NCI-H2171 treated with DMSO at 0.1 percent for 48 hours (cell line): ENCODE measurements around the gene PCNT.
A peak's percentile ranks its signal among the peaks of the same experiment; 100 is the strongest.

Experiments
- DNase-seq: peaks from one replicate; lab custom pipeline; 2025; lab: John Stamatoyannopoulos, UW

The PCNT gene

DNA sequence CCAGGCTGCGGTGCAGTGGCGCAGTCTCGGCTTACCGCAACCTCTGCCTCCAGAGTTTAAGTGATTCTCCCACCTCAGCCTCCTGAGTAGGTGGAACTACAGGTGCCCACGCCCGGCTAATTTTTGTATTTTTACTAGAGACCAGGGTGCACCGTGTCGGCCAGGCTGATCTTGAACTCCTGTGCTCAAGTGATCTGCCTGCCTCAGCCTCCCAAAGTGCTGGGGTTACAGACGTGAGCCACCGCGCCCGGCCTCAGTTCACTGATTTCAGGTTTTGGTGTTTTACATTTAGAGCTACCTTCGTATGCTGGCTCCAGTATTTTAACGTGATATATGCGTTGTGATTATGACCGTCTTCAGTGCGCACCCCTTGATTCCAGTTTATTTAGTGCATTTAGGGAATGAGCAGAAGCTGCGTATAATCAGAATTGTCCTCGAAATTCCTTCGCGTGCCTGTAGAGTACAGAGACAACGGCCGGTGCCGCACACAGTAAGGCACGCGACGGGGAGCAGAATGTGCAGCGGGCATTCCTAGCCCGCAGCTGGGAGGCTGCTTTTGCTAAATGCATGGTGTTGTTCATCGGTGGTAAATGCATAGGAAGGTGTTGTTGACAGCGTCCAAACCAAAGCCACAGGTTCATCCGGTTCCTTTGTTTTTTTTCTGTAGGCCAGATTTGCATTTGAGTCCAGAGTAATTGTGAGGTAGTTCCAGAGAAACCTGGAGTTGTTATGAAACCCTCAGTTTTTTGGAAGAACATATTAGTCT lies 85.9 kb downstream of the PCNT start:
- DNase-seq, result no peak

DNA sequence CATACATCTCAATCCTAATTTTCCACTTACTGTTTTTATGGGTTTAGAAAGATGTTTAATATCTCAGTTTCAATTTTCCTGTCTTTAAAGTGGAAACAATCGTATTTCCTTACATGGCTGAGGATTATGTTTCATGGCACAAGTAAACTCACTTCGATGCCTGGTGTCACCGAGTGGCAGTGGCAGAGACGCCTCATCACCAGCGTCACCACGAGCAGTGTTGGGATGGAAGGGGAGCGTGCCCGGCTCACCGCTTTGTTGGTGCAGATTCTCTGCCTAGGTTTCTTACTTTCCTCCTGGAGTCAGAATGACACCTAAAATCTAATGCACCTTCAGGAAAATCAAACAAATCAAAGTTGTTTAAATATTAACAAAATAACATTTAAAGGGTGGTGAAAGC lies 86.6 kb downstream of the PCNT start:
- no peak for DNase-seq

DNA sequence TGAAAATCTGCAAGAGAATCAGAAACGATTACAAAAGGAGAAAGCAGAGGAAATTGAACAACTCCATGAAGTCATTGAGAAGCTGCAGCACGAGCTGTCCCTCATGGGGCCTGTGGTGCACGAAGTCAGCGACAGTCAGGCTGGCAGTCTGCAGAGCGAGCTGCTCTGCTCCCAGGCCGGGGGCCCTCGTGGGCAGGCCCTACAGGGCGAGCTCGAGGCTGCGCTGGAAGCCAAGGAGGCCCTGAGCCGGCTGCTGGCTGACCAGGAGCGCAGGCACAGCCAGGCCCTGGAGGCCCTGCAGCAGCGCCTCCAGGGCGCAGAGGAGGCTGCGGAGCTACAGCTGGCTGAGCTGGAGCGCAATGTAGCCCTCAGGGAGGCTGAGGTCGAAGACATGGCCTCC lies 87.3 kb downstream of the PCNT start:
- no peak for DNase-seq

DNA sequence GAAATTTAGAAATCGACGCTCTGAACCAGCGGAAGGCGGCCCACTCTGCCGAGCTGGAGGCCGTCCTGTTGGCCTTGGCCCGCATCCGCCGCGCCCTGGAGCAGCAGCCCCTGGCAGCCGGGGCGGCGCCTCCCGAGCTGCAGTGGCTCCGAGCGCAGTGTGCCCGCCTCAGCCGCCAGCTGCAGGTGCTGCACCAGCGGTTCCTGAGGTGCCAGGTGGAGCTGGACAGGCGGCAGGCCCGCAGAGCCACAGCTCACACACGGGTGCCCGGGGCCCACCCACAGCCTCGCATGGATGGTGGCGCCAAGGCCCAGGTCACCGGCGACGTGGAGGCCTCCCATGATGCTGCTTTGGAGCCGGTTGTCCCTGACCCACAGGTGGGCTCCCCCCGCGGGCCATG lies 87.7 kb downstream of the PCNT start:
- DNase-seq, result no peak

DNA sequence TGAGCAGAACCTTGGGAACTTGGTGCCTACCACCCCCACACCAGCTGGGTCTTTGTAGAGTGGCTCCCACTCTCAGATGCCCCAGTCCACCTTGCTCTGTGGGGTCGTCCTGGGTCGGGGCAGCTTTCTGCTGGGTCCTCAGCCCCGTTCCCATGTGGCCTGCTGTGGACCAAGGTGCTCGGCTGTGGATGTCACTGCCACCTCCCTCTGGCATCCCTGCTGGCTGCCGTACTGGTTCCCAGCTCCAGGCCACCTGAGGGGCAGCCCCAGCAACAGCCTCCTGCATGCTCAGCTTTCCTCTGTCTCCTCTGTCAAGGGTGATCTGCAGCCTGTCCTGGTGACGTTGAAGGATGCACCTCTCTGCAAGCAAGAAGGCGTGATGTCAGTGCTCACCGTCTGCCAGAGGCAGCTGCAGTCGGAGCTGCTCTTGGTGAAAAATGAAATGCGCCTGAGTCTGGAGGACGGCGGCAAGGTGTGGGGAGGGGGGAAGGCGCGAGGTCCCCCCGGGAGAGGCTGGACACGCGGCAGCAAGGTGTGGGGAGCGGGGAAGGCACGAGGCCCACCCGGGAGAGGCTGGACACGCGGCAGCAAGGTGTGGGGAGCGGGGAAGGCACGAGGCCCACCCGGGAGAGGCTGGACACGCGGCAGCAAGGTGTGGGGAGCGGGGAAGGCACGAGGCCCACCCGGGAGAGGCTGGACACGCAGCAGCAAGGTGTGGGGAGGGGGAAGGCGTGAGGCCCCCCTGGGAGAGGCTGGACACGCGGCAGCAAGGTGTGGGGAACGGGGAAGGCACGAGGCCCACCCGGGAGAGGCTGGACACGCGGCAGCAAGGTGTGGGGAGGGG lies 88.8 kb downstream of the PCNT start:
- DNase-seq, result no peak

DNA sequence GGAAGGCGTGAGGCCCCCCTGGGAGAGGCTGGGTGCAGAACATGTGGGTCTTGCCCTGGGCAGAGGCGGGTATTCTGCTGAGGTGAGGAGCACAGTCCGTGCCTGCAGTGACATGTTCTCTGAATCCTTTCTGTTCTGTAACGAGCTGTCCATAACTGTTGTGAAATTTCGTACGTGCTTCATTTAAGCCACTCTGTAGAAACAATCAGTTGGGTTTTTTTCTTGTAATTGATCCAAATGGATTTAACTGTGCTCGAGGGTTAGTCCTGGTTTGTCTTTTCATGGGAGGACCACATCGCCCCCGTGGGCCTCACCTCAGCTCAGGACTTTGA lies 89.4 kb downstream of the PCNT start:
- DNase-seq, result peak; percentile 35

DNA sequence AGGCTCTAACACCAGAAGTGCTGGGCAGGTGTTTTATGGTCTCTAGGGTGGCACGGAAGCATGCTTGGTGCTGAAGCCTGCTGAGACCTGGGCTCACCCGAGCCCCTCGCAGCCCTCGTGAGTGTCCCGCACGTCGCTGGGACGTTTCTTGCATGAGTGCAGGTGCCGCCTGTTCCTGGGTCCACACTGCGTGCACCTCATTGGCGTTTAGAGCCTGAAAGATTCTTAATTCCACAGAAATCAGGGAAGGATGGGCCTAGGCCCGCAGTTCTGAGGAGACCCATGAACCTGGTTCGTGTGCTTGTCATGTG lies 91.0 kb downstream of the PCNT start:
- DNase-seq, result no peak

DNA sequence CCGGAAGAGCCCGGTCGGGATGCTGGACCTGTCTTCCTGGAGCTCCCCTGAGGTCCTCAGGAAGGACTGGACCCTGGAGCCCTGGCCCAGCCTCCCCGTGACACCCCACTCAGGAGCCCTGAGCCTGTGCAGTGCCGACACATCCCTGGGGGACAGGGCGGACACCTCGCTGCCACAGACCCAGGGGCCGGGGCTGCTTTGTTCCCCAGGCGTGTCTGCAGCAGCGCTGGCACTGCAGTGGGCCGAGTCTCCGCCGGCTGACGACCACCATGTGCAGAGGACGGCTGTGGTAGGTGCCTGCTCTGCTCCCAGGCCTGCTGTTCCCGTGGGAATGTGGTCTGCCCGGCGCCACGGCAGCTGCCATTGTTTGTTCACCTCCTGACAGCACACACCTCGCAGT lies 92.6 kb downstream of the PCNT start:
- peak; percentile 48 for DNase-seq

- no peak for DNase-seq
Observed at GRCh38 chr21:46418265-46418946, 94.5 kb downstream of the PCNT start.

DNA sequence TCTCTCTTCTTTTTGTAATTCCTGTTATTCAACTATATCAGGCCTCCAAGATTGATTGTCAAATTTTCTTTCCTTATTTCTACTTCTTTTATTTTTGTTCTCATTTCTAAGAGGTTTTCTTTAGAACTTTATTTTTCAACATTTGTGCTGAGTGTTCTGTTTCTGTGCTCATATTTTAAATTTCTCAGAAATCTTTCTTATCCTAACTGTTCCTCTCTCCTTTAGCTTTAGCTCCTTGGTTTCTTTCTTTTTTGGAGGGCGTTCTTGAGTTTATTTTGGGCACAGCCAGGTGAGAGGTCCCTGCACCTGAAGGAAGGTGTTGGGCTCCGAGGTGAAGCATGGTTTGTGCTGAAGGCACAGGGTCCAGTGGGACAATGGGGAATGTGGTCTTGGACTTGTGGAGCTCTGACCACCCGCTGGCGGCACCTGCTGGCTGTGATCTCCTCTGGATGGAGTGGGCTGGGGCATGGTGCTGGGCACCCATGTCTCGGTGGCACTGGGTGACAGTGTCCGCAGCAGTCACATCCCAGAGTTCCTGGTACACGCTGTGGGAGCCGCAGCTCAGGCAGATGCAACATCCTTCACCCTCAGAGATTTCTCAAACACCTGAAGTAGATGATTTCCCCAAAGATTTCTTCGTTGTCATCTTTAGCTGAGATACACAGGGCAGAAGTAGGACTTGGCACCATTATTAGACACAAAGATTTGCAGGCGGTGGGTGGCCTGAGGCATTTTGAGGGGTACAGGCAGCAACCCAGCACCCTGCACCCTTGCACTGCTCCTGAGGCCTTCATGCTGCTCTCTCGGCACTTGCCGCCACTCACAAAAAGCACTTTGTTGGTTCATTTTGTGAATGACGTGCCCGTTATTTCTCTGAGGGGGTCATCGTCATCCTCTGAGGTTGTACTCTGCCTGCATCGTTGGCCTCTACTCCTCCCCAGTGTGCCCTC lies 96.6 kb downstream of the PCNT start:
- no peak for DNase-seq

DNA sequence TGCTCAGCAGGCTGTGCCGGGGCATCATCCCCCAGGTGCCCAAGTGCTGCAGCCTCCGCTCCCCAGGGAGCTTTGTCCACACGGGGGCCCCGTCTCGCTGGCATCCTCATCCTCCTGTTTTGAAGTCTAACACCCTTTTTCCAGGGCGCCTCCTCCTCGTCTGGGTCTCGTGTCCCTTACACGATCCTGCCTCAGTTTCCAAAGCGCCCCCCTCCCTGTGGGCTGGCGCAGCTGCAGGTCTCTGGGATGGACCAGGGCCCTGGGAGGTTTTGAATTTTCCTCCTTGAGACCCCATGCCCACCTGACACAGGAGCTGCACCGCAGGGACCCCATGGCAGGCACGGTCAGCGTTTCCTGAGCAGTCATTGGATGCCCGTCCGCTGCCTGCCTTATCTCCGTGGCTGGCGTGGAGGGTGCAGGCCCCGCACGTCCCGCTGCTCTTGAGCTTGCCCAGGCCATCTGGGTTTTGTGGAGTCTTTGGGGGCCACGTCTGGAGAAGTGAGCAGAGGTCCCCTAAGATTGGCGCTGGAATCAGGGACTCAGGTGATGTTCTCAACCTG lies 97.3 kb downstream of the PCNT start:
- no peak for DNase-seq

- DNase-seq, result no peak
Observed at GRCh38 chr21:46421756-46422555, 98.0 kb downstream of the PCNT start.

DNA sequence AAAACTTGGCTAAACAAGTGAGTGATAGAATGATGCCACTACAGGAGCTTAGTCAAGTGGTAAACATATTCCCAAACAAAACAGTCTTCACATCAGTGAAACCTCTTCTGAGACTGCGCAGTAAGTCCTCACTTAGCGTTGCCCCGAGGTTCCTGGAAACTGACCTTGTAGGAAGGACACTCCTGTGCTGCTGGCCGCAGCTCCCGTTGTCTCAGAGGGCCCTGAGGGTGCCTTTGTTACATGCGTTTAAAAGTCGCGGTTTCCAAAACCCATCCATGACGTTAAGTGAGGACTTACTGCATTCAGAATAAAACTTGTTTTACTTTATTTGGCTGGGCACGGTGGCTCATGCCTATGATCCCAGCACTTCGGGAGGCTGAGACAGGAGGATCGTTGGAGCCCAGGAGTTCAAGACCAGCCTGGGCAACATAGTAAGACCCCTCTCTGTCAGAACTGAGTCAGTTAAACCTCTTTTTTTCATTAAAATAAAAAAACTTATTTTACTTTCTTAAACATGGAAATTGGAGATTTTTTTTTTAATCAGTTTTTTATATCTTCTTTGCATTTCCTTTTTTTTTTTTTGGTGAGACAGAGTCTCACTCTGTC lies 98.8 kb downstream of the PCNT start:
- no peak for DNase-seq

DNA sequence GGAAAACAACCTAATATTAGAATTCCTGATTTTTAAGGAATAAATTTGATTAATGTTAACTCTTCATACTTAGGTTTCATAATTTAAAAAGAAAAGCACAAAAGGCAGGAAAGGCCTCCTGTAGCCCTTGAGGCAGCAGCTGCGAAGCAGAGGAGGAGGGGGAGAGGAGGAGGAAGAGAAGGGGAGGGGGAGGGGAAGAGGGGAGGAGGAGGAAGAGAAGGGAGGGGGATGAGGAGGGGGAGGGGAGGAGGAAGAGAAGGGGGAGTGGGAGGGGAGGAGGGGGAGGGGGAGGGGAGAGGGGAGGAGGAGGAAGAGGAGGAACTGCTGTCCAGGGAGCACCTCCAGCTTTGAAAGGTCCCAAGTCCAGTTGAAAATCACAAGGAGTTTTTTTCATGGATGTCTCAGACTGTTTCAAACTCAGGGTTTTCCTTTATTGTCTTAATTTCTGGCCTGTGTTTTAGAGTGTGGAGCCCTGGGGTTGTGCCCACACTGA lies 99.6 kb downstream of the PCNT start:
- DNase-seq, result no peak

- DNase-seq, result no peak
Observed at GRCh38 chr21:46424039-46424591, 100.2 kb downstream of the PCNT start.

DNA sequence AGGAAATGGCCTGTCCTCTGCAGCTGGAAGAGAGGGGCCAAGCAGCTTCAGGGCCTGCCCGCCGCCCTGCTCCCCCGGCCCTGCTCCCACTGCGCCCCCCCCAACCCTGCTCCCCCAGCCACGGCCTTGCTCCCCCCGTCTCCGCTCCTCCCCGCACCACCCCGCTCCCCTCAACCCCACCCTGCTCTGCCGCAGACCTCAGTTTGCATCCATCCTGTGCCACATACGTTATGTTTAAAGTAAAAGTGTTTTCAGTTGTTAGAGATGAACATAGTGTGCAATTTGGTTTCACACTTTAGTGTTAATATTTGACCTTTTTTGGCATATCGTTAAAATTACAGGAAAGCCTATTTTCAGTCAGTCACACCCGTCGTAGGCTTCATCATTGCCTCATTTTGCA lies 100.7 kb downstream of the PCNT start:
- no peak for DNase-seq

GRCh38 chr21:46425041-46425440 lies 101.1 kb downstream of the PCNT start:
- no peak for DNase-seq

GRCh38 chr21:46425571-46425970 lies 101.6 kb downstream of the PCNT start:
- no peak for DNase-seq

DNA sequence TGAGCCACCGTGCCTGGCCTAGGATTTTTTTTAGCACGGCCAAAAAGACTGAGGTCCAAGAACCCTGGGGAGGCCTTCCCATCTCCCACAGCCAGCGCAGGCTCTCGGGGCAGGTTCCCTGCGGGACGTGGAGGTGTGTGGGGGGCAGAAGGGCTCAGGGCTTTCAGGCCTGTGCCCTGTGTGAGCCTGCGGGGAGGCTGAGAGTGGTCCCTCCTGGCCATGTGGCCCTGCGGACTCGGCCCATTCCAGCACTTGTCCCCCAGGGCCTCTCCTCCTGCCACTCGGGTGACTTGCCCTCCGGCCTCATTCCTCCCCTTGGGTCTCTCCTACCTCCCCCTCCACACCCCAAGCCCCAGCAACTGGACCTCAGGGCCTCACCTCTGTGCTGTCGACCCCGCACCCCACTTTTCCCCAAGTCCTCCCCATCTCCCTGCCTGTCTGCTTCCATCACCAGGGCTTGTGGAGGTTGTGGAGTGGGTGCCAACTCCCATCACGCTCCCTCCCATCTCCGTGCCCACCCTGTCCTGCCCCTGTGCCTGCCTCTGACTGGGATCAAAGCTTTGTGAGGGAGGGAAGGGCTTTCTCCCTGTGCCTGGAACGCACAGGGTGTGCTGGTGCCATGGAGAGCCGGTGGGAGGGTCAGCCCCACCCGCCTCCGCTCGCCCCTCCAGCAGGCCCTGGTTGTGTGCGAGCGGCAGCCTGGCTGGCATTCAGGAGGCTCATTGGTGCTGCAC lies 102.5 kb downstream of the PCNT start:
- DNase-seq, result no peak
